GM19397 (cell line): Measurements from ENCODE around the gene ZNF709.
"Not testable (repeated sequence)": the region's sequence is repeated elsewhere in the genome, so short reads cannot be mapped to it uniquely, and the experiment has no call there.

Experiments used
- ATAC-seq: cut with Tn5 transposase; IDR thresholded peaks from one replicate; pipeline ENCODE4 v1.9.1; 2021; ENCODE audit warnings: mild to moderate bottlenecking, moderate library complexity; ENCODE audit not compliant: unreplicated experiment

Gene ZNF709

GRCh38 chr19:12453495-12453894 is 31.1 kb downstream of the ZNF709 start:
- ATAC-seq = no peak

GRCh38 chr19:12450844-12451243 is 33.8 kb downstream of the ZNF709 start:
- no peak for ATAC-seq

GRCh38 chr19:12448808-12449207 is 35.8 kb downstream of the ZNF709 start:
- no peak for ATAC-seq

GRCh38 chr19:12440541-12441316 is 43.9 kb downstream of the ZNF709 start, which contains the start of gene ZNF443:
Gene ZNF443, minus strand, starts transcription at chr19:12441021. Its CDS starts 107 bp downstream, at chr19:12440914.
- peak; percentile 93 for ATAC-seq

GRCh38 chr19:12439686-12440540 is 44.7 kb downstream of the ZNF709 start:
- peak; percentile 33 for ATAC-seq

- not testable (repeated sequence) for ATAC-seq
Observed at GRCh38 chr19:12430726-12431299, 53.8 kb downstream of the ZNF709 start.

- no peak for ATAC-seq
Observed at GRCh38 chr19:12425888-12426274, 58.7 kb downstream of the ZNF709 start.

- ATAC-seq = no peak
Observed at GRCh38 chr19:12425236-12425887, 59.3 kb downstream of the ZNF709 start.

GRCh38 chr19:12417273-12417672 is 67.3 kb downstream of the ZNF709 start:
- ATAC-seq = not testable (repeated sequence)

- ATAC-seq = no peak
Observed at GRCh38 chr19:12411893-12412292, 72.7 kb downstream of the ZNF709 start.
